HepG2 (cell line): Measurements from ENCODE around the gene ABAT. TPM values are rescaled to one million over a fixed set of nuclear protein-coding genes. Genes with fewer than 3 reads are reported as not detected.

ENCODE experiments used
- ELF1 ChIP-seq: sonication (generic); formaldehyde crosslinking; IDR thresholded peaks from 2 replicates; pipeline ENCODE4 v1.4.0; 2020; ENCODE audit warnings: missing genetic modification reagents
- MBNL3 ChIP-seq: fragments of 250-450 bp; sonication (Bioruptor Pico); conservative IDR thresholded peaks from 2 replicates; pipeline ENCODE4 v1.8.0; 2022; ENCODE audit warnings: mild to moderate bottlenecking, inconsistent platforms
- NR2C2 ChIP-seq: sonication (generic); formaldehyde crosslinking; IDR thresholded peaks from 2 replicates; pipeline ENCODE4 v1.4.0; 2020; ENCODE audit warnings: missing genetic modification reagents, mild to moderate bottlenecking, moderate library complexity, borderline replicate concordance
- NR2F6 ChIP-seq, 2 experiments: IDR thresholded peaks; 2 replicates each; pipeline ENCODE4 v1.6.1; 2016; ENCODE audit warnings: antibody characterized with exemption in 1 of 2, mild to moderate bottlenecking in 1 of 2
- PLRG1 ChIP-seq: fragments of 450-650 bp; conservative IDR thresholded peaks from 2 replicates; pipeline ENCODE4 v1.6.1; 2016
- SNAPC2 ChIP-seq: sonication (generic); formaldehyde crosslinking; IDR thresholded peaks from 2 replicates; pipeline ENCODE4 v1.8.1; 2022; ENCODE audit warnings: mild to moderate bottlenecking, missing genetic modification reagents
- SUZ12 ChIP-seq: fragments of 150-350 bp; IDR thresholded peaks from 2 replicates; pipeline ENCODE4 v1.6.1; 2014; ENCODE audit warnings: low read depth, low read length
- WIZ ChIP-seq: sonication (generic); formaldehyde crosslinking; IDR thresholded peaks from 2 replicates; pipeline ENCODE4 v1.5.1; 2020; ENCODE audit warnings: mild to moderate bottlenecking, missing genetic modification reagents
- XRCC5 ChIP-seq: fragments of 200-400 bp; formaldehyde crosslinking; optimal IDR thresholded peaks from 2 replicates; pipeline ENCODE3; 2017; ENCODE audit warnings: mild to moderate bottlenecking, low read length
- ZBTB21 ChIP-seq: sonication (generic); formaldehyde crosslinking; IDR thresholded peaks from 2 replicates; pipeline ENCODE4 v1.4.0; 2020; ENCODE audit warnings: missing genetic modification reagents
- ZC3H13 ChIP-seq: sonication (generic); formaldehyde crosslinking; IDR thresholded peaks from 2 replicates; pipeline ENCODE4 v1.8.1; 2023; ENCODE audit warnings: mild to moderate bottlenecking, missing genetic modification reagents, moderate library complexity
- ZNF260 ChIP-seq: sonication (generic); formaldehyde crosslinking; IDR thresholded peaks from 2 replicates; pipeline ENCODE4 v1.4.0; 2020; ENCODE audit warnings: missing genetic modification reagents, low read depth, mild to moderate bottlenecking, borderline replicate concordance
- ZNF33A ChIP-seq: sonication (generic); formaldehyde crosslinking; IDR thresholded peaks from 2 replicates; pipeline ENCODE4 v1.5.1; 2020; ENCODE audit warnings: missing genetic modification reagents, mild to moderate bottlenecking, moderate library complexity, borderline replicate concordance
- ZNF367 ChIP-seq: sonication (generic); formaldehyde crosslinking; IDR thresholded peaks from 2 replicates; pipeline ENCODE4 v1.4.0; 2020; ENCODE audit warnings: missing genetic modification reagents, borderline replicate concordance
- ZNF800 ChIP-seq: sonication (generic); formaldehyde crosslinking; IDR thresholded peaks from 2 replicates; pipeline ENCODE4 v1.4.0; 2020; ENCODE audit warnings: missing genetic modification reagents
- polyA plus RNA-seq, 8 experiments: library from polyadenylated mRNA; depleted of rRNA in 3 of 8; stranded (reverse) in 7 of 8; unstranded in 1 of 8; fragments of >200 nt; fragmentation: Illumina TruSeq in 4 of 8; extraction: Trizol in 4 of 8; gene quantifications; 2 replicates each; pipeline versions ENCODE4 v1.2.1 to v1.2.3, GENCODE V29; 2011 to 2016; ENCODE audit warnings: low read depth in 4 of 8, missing spikeins in 1 of 8, mixed read lengths in 1 of 8; ENCODE audit not compliant: insufficient read depth in 1 of 8
- total RNA-seq, 5 experiments: library from RNA; depleted of rRNA; stranded (reverse); fragments of >200 nt; fragmentation: Illumina TruSeq; extraction: Trizol; gene quantifications; 2 replicates each; pipeline ENCODE4 v1.2.3, GENCODE V29; 2016; ENCODE audit warnings: low read depth in 1 of 5
- TF ChIP-seq, protein P1 (sequence below), 2 experiments: sonication (generic) in 1 of 2; formaldehyde crosslinking in 1 of 2; IDR thresholded peaks; 2 replicates each; pipeline versions ENCODE4 v1.4.0 to v1.6.1; 2016 to 2020; ENCODE audit warnings: borderline replicate concordance in 1 of 2, low read depth in 1 of 2, mild to moderate bottlenecking in 1 of 2, missing genetic modification reagents in 1 of 2
- TF ChIP-seq, protein P2 (sequence below): sonication (generic); formaldehyde crosslinking; IDR thresholded peaks from 2 replicates; pipeline ENCODE4 v1.5.1; 2020; ENCODE audit warnings: missing genetic modification reagents, mild to moderate bottlenecking, borderline replicate concordance

The ABAT gene
- total and polyA plus RNA-seq, 2 of the 13 experiments (the other 11 are each of a cell fraction or from before 2014, with no cell fraction given), result 47.6 to 97.3 TPM

- TF ChIP-seq ZC3H13 (CRISPR knock-in tag), result peak; percentile 88
- TF ChIP-seq ZBTB21 (CRISPR knock-in tag), result peak; percentile 30; the same call in 1 of the 2 replicates
- TF ChIP-seq PLRG1, result no peak
- TF ChIP-seq ELF1 (CRISPR knock-in tag), result peak; percentile 100
- TF ChIP-seq SUZ12, result peak; percentile 88
- peak; percentile 91 for TF ChIP-seq XRCC5
- peak; percentile 89 for TF ChIP-seq NR2F6 (IDR thresholded peaks at IDR 0.05)
- TF ChIP-seq NR2F6 (CRISPR knock-in tag; IDR thresholded peaks at IDR 0.05), result peak; percentile 65; the same call in 1 of the 2 replicates
- TF ChIP-seq ZNF800, result peak; percentile 95
- TF ChIP-seq WIZ (CRISPR knock-in tag), result peak; percentile 72
- TF ChIP-seq, protein P1, sequence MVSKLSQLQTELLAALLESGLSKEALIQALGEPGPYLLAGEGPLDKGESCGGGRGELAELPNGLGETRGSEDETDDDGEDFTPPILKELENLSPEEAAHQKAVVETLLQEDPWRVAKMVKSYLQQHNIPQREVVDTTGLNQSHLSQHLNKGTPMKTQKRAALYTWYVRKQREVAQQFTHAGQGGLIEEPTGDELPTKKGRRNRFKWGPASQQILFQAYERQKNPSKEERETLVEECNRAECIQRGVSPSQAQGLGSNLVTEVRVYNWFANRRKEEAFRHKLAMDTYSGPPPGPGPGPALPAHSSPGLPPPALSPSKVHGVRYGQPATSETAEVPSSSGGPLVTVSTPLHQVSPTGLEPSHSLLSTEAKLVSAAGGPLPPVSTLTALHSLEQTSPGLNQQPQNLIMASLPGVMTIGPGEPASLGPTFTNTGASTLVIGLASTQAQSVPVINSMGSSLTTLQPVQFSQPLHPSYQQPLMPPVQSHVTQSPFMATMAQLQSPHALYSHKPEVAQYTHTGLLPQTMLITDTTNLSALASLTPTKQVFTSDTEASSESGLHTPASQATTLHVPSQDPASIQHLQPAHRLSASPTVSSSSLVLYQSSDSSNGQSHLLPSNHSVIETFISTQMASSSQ (IDR thresholded peaks at IDR 0.05; ENCODE audit: low read depth), result 0 out of 2 replicates have a peak, but pooled peaks have one; percentile 27
- TF ChIP-seq, protein P1 (CRISPR knock-in tag; IDR thresholded peaks at IDR 0.05; ENCODE audit: borderline replicate concordance), result peak; percentile 92
- TF ChIP-seq MBNL3 (CRISPR knock-in tag), result no peak
- TF ChIP-seq ZNF260 (CRISPR knock-in tag), result peak; percentile 98
- TF ChIP-seq, protein P2, sequence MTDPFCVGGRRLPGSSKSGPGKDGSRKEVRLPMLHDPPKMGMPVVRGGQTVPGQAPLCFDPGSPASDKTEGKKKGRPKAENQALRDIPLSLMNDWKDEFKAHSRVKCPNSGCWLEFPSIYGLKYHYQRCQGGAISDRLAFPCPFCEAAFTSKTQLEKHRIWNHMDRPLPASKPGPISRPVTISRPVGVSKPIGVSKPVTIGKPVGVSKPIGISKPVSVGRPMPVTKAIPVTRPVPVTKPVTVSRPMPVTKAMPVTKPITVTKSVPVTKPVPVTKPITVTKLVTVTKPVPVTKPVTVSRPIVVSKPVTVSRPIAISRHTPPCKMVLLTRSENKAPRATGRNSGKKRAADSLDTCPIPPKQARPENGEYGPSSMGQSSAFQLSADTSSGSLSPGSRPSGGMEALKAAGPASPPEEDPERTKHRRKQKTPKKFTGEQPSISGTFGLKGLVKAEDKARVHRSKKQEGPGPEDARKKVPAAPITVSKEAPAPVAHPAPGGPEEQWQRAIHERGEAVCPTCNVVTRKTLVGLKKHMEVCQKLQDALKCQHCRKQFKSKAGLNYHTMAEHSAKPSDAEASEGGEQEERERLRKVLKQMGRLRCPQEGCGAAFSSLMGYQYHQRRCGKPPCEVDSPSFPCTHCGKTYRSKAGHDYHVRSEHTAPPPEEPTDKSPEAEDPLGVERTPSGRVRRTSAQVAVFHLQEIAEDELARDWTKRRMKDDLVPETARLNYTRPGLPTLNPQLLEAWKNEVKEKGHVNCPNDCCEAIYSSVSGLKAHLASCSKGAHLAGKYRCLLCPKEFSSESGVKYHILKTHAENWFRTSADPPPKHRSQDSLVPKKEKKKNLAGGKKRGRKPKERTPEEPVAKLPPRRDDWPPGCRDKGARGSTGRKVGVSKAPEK (CRISPR knock-in tag), result peak; percentile 92
- 0 out of 2 replicates have a peak, but pooled peaks have one; percentile 62 for TF ChIP-seq ZNF33A (CRISPR knock-in tag)
- peak; percentile 98 for TF ChIP-seq SNAPC2 (CRISPR knock-in tag)
- peak; percentile 99 for TF ChIP-seq NR2C2 (CRISPR knock-in tag)
- TF ChIP-seq ZNF367 (CRISPR knock-in tag), result peak; percentile 92
Observed at GRCh38 chr16:8797364-8798173, 123.2 kb downstream of the ABAT start, which contains the start of the genes PMM2 and TMEM186 (continued).
